Fibroblast of lung (primary cell): ENCODE results near the gene CAMK2G. TPM values are rescaled to one million over a fixed set of nuclear protein-coding genes. Genes with fewer than 3 reads are reported as not detected.

Source experiments
- DNase-seq, 2 donors: peaks; one replicate each; pipeline versions ENCODE4 v3.0.0 to v3.0.0-alpha.2; 2010; ENCODE audit warnings: low read depth in 2 of 2
- H2AFZ ChIP-seq: 2 replicates; pipeline ENCODE4 v1.5.1; 2012; ENCODE audit warnings: low read length, control low read depth, inconsistent platforms
- H3K27ac ChIP-seq: 2 replicates; pipeline ENCODE4 v1.5.1; 2011; ENCODE audit warnings: low read length, control low read depth; ENCODE audit not compliant: insufficient read depth
- H3K27me3 ChIP-seq: 2 replicates; pipeline ENCODE4 v1.5.1; 2011; ENCODE audit warnings: mild to moderate bottlenecking, low read length; ENCODE audit not compliant: control insufficient read depth, insufficient read depth
- H3K36me3 ChIP-seq: 2 replicates; pipeline ENCODE4 v1.5.1; 2011; ENCODE audit warnings: low read length; ENCODE audit not compliant: control insufficient read depth, insufficient read depth
- H3K4me1 ChIP-seq: 2 replicates; pipeline ENCODE4 v1.5.1; 2011; ENCODE audit warnings: low read length; ENCODE audit not compliant: control insufficient read depth, insufficient read depth; ENCODE audit errors: extremely low read depth
- H3K4me2 ChIP-seq: 2 replicates; pipeline ENCODE4 v1.5.1; 2011; ENCODE audit warnings: low read length, control low read depth; ENCODE audit not compliant: insufficient read depth; ENCODE audit errors: extremely low read depth
- H3K4me3 ChIP-seq, 4 experiments: fragments of 200-600 bp in 1 of 4; sonication (generic) in 1 of 4; replicated peaks in 1 of 4; 2 replicates each; pipeline ENCODE4 v1.5.1; 2011 to 2016; ENCODE audit warnings: low read length in 4 of 4, low read depth in 3 of 4, mild to moderate bottlenecking in 3 of 4, control low read depth in 2 of 4, inconsistent platforms in 1 of 4, mixed read lengths in 1 of 4; ENCODE audit not compliant: insufficient read depth in 1 of 4; ENCODE audit errors: control extremely low read depth in 1 of 4
- H3K79me2 ChIP-seq: 2 replicates; pipeline ENCODE4 v1.5.1; 2012; ENCODE audit warnings: mild to moderate bottlenecking, low read length, inconsistent platforms; ENCODE audit not compliant: control insufficient read depth, insufficient read depth
- H3K9ac ChIP-seq: 2 replicates; pipeline ENCODE4 v1.5.1; 2011; ENCODE audit warnings: mild to moderate bottlenecking, low read length, control low read depth; ENCODE audit not compliant: insufficient read depth
- H3K9me3 ChIP-seq: 2 replicates; pipeline ENCODE4 v1.5.1; 2012; ENCODE audit warnings: low read depth, low read length; ENCODE audit not compliant: control insufficient read depth, insufficient read depth
- H4K20me1 ChIP-seq: 2 replicates; pipeline ENCODE4 v1.5.1; 2011; ENCODE audit warnings: low read length; ENCODE audit not compliant: control insufficient read depth, insufficient read depth; ENCODE audit errors: extremely low read depth
- CTCF ChIP-seq, 2 donors: IDR thresholded peaks in 1 of 2; conservative IDR thresholded peaks in 1 of 2; 1 replicate in 1 of 2; 2 replicates in 1 of 2; pipeline ENCODE4 v1.5.1; 2011 to 2012; ENCODE audit warnings: low read length in 2 of 2, control low read depth in 1 of 2, inconsistent platforms in 1 of 2, low read depth in 1 of 2, mild to moderate bottlenecking in 1 of 2
- EZH2 ChIP-seq: IDR thresholded peaks from 2 replicates; pipeline ENCODE4 v1.5.1; 2012; ENCODE audit warnings: low read length, control low read depth, mild to moderate bottlenecking; ENCODE audit errors: missing control alignments
- polyA plus RNA-seq, 2 donors: library from polyadenylated mRNA; depleted of rRNA in 1 of 2; stranded (reverse) in 1 of 2; unstranded in 1 of 2; fragments of >200 nt; gene quantifications; 2 replicates each; pipeline ENCODE4 v1.2.1, GENCODE V29; 2011 to 2012; ENCODE audit warnings: missing spikeins in 1 of 2
- total RNA-seq: library from RNA; depleted of rRNA; stranded (reverse); fragments of >200 nt; gene quantifications from 2 replicates; pipeline ENCODE4 v1.2.1, GENCODE V29; 2014

The CAMK2G gene
- total and polyA plus RNA-seq, 2 donors (not counting 1 experiment from before 2014, with no cell fraction given) = 25.9 to 32.2 TPM

GRCh38 chr10:73911553-73912004, 37.2 kb upstream of the CAMK2G start:
- Histone ChIP-seq H3K27ac (peak overlapping the region; percentile 100), H3K79me2 (peaks cover 44% of the 10 kb centered on the region), H3K4me1 (peaks cover 38% of the 10 kb centered on the region)

GRCh38 chr10:73910764-73911552, 36.6 kb upstream of the CAMK2G start, which contains the start of gene PLAU:
TSS of gene PLAU (plus strand) at chr10:73911132. CDS start at chr10:73911556, 424 bp downstream.
- Histone ChIP-seq H3K36me3 (peaks cover 25% of the 10 kb centered on the region), H3K9me3 (no peaks in the 10 kb centered on the region), H2AFZ (peak within 1 kb of the TSS; percentile 27), H4K20me1 (no peaks in the 10 kb centered on the region), H3K4me2 (peak within 1 kb of the TSS; percentile 98), H3K4me3 (peak within 1 kb of the TSS; percentile 72 to 88 (median 84)), H3K27me3 (no peaks in the 10 kb centered on the region), H3K4me1 (peaks cover 43% of the 10 kb centered on the region), H3K9ac (peak within 1 kb of the TSS; percentile 81), H3K27ac (peak within 1 kb of the TSS; percentile 100), H3K79me2 (peaks cover 44% of the 10 kb centered on the region)
- TF ChIP-seq CTCF (conservative IDR thresholded peaks at IDR 0.05 in 1 of 2, IDR thresholded peaks at IDR 0.05 in 1 of 2; ENCODE audit: low read depth in 1 of 2, low read length in 2 of 2) (no peak), EZH2 (no peak)
- peak; percentile 39 to 47 for DNase-seq

More at GRCh38 chr10:73911553-73912004, 37.2 kb upstream of the CAMK2G start:
- H3K27me3 ChIP-seq = no peaks in the 10 kb centered on the region
- DNase-seq = peak in 1 of 2 donors; percentile 57
- H4K20me1 ChIP-seq = no peaks in the 10 kb centered on the region
- H3K36me3 ChIP-seq = peaks cover 28% of the 10 kb centered on the region
- H2AFZ ChIP-seq = no peak overlapping the region
- peak overlapping the region; percentile 81 for H3K9ac ChIP-seq
- H3K9me3 ChIP-seq = no peaks in the 10 kb centered on the region
- TF ChIP-seq EZH2 = no peak
- TF ChIP-seq CTCF (conservative IDR thresholded peaks at IDR 0.05 in 1 of 2, IDR thresholded peaks at IDR 0.05 in 1 of 2; ENCODE audit: low read depth in 1 of 2, low read length in 2 of 2) = no peak
- peak overlapping the region; percentile 72 to 88 (median 84) for H3K4me3 ChIP-seq
- H3K4me2 ChIP-seq = peak overlapping the region; percentile 98

GRCh38 chr10:73910401-73910763, 36.0 kb upstream of the CAMK2G start:
- peaks cover 25% of the 10 kb centered on the region for H3K36me3 ChIP-seq
- H3K4me2 ChIP-seq = peak overlapping the region; percentile 83
- H3K27me3 ChIP-seq = no peaks in the 10 kb centered on the region
- no peaks in the 10 kb centered on the region for H3K9me3 ChIP-seq
- peak overlapping the region; percentile 27 for H2AFZ ChIP-seq
- peaks cover 44% of the 10 kb centered on the region for H3K79me2 ChIP-seq
- peak overlapping the region; percentile 100 for H3K27ac ChIP-seq
- no peaks in the 10 kb centered on the region for H4K20me1 ChIP-seq
- peaks cover 48% of the 10 kb centered on the region for H3K4me1 ChIP-seq
- TF ChIP-seq CTCF (conservative IDR thresholded peaks at IDR 0.05 in 1 of 2, IDR thresholded peaks at IDR 0.05 in 1 of 2; ENCODE audit: low read depth in 1 of 2, low read length in 2 of 2) = no peak
- TF ChIP-seq EZH2 = no peak
- peak overlapping the region; percentile 63 to 88 (median 84) for H3K4me3 ChIP-seq
- no peak for DNase-seq
- H3K9ac ChIP-seq = peak overlapping the region; percentile 81
